ENCODE results near the gene LSM2. TPM values are rescaled to one million over a fixed set of nuclear protein-coding genes. Genes with fewer than 3 reads are reported as not detected.
"Not testable (repeated sequence)": the region's sequence is repeated elsewhere in the genome, so short reads cannot be mapped to it uniquely, and the experiment has no call there.

The LSM2 gene
- total and polyA plus RNA-seq, 12 donors: 17.5 to 52.0 (median 23.0) TPM

GRCh38 chr6:31819871-31820299, 13.1 kb upstream of the LSM2 start:
- Histone ChIP-seq H3K4me1 (peaks cover 10 to 63% (median 50%) of the 10 kb centered on the region in 9 donors), H3K27ac (peak overlapping the region; percentile 72 to 99 (median 98)), H3K27me3 (no peaks in the 10 kb centered on the region), H3K36me3 (no peaks in the 10 kb centered on the region), H3K4me3 (peak overlapping the region in 5 of 10 donors; percentile 46 to 75 (median 65)), H3K9me3 (no peaks in the 10 kb centered on the region)
- ATAC-seq: no peak
- intact Hi-C loops (cut with DNase I): loop anchor here in 1 of 10 donors (10.0 kb wide), 1 partner anchor 275 kb away; the partner anchor contains the start of genes ATP6V1G2, DDX39B and NFKBIL1
- DNase-seq: no peak
- no peak for TF ChIP-seq CTCF (IDR thresholded peaks at IDR 0.05)

DNA sequence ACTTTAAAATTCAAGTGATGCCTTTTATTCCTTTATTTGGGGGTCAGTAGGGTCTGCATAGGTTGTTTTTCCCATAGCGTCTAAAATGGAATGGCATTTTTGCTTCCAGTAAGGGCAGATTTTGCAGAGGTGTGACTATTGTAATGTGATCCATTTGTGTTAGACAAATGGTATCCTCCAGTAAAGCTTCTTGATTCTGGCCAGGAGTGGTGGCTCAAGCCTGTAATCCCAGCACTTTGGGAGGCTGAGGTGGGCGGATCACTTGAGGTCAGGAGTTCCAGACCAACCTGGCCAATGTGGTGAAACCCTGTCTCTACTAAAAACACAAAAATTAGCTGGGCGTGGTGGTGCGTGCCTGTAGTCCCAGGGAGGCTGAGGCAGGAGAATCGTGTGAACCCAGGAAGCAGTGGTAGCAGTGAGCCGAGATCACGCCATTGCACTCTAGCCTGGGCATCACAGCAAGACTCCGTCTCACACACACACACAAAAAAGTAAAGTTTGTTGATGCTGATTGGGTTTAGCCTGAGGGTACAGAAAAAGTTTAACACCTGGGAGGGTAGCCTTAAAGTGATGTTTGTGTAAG, 11.3 kb upstream of the LSM2 start:
- Histone ChIP-seq H3K27ac (peak overlapping the region; percentile 72 to 99 (median 98)), H3K4me3 (peak overlapping the region; percentile 41 to 75 (median 64)), H3K4me1 (peaks cover 14 to 62% (median 49%) of the 10 kb centered on the region in 9 donors)
- intact Hi-C loops (cut with DNase I); H3K27me3 ChIP-seq; H3K9me3 ChIP-seq; DNase-seq; H3K36me3 ChIP-seq; ATAC-seq: not testable (repeated sequence)
- WGBS, 2 donors: 44 to 48% methylated on average over 8 of the region's 8 CpGs

- H3K4me3 ChIP-seq: peak overlapping the region; percentile 41 to 75 (median 64)
- H3K4me1 ChIP-seq: peaks cover 12 to 59% (median 43%) of the 10 kb centered on the region in 9 donors
- H3K27me3 ChIP-seq; DNase-seq; intact Hi-C loops (cut with DNase I); ATAC-seq; H3K36me3 ChIP-seq; H3K9me3 ChIP-seq: not testable (repeated sequence)
- peak overlapping the region; percentile 72 to 99 (median 98) for H3K27ac ChIP-seq
- WGBS, 2 donors: 26 to 36% methylated on average over 14 of the region's 37 CpGs
- TF ChIP-seq CTCF (IDR thresholded peaks at IDR 0.05): peak in 4 of 9 donors; percentile 20 to 43 (median 33)
Observed at GRCh38 chr6:31817133-31817928, 10.6 kb upstream of the LSM2 start.

- no peaks in the 10 kb centered on the region for H3K9me3 ChIP-seq
- DNase-seq: peak; percentile 92 to 98
- WGBS, 2 donors: 1 to 2% methylated on average over 55 to 56 of the region's 56 CpGs
- H3K27ac ChIP-seq: peak within 1 kb of the TSS; percentile 95 to 100 (median 99)
- H3K36me3 ChIP-seq: no peaks in the 10 kb centered on the region
- peaks cover 7 to 43% (median 30%) of the 10 kb centered on the region in 9 donors for H3K4me1 ChIP-seq
- no peaks in the 10 kb centered on the region for H3K27me3 ChIP-seq
- H3K4me3 ChIP-seq: peak within 1 kb of the TSS; percentile 52 to 71 (median 64)
- intact Hi-C loops (cut with DNase I): no loop called here
- TF ChIP-seq CTCF (IDR thresholded peaks at IDR 0.05): no peak
- peak; percentile 84 to 94 (median 90) for ATAC-seq
Observed at GRCh38 chr6:31815025-31815838, 8.5 kb upstream of the LSM2 start, which contains the start of the genes HSPA1A and HSPA1L. Gene HSPA1A, plus strand, starts transcription at chr6:31815543. Its CDS starts 214 bp downstream, at chr6:31815757. Gene HSPA1L, minus strand, starts transcription at chr6:31815283. Its CDS starts 3,311 bp downstream, at chr6:31811972.

Measured in heart right ventricle (tissue), 16 donors.